ENCODE data around the gene ST6GALNAC2.

- no peak for TF ChIP-seq CTCF (IDR thresholded peaks at IDR 0.05)
- no peak for TF ChIP-seq POLR2A (IDR thresholded peaks at IDR 0.05)
- TF ChIP-seq POLR2AphosphoS5 (IDR thresholded peaks at IDR 0.05) = no peak
Measured at GRCh38 chr17:76572201-76572910, 13.3 kb downstream of the ST6GALNAC2 start.
